Measurements from ENCODE around the gene CXCL10. TPM values are rescaled to one million over a fixed set of nuclear protein-coding genes. Genes with fewer than 3 reads are reported as not detected.

The CXCL10 gene
- total and polyA plus RNA-seq, 4 donors: 1.3 to 18.6 (median 2.8) TPM

Other genes with a start within 250 kb of the CXCL10 start
- not detected for gene PPEF2, start 121.0 kb downstream of the CXCL10 start, total RNA-seq
- gene PPEF2, start 121.0 kb downstream of the CXCL10 start, polyA plus RNA-seq: under 1 TPM in 1 of 2 donors, not detected in 1; 0.01 TPM
- gene NAAA, start 82.5 kb downstream of the CXCL10 start, total RNA-seq: 10 to 100 TPM; 15.9 to 43.6 TPM
- gene NAAA, start 82.5 kb downstream of the CXCL10 start, polyA plus RNA-seq: 10 to 100 TPM in 1 of 2 donors, 1 to 10 TPM in 1; 8.1 to 47.3 TPM
- 10 to 100 TPM; 30.2 to 31.5 TPM for gene SDAD1, start 32.6 kb downstream of the CXCL10 start, total RNA-seq
- 10 to 100 TPM; 11.5 to 19.6 TPM for gene SDAD1, start 32.6 kb downstream of the CXCL10 start, polyA plus RNA-seq
- 1 to 10 TPM; 1.4 to 1.7 TPM for gene CXCL9, start 16.0 kb downstream of the CXCL10 start, total RNA-seq
- 1 to 10 TPM in 1 of 2 donors, under 1 TPM in 1; 0.57 to 5.2 TPM for gene CXCL9, start 16.0 kb downstream of the CXCL10 start, polyA plus RNA-seq
- gene CXCL11, start 12.6 kb upstream of the CXCL10 start, total RNA-seq: under 1 TPM in 1 of 2 donors, not detected in 1; 0.58 TPM
- 1 to 10 TPM in 1 of 2 donors, under 1 TPM in 1; 0.10 to 1.6 TPM for gene CXCL11, start 12.6 kb upstream of the CXCL10 start, polyA plus RNA-seq
- under 1 TPM in 1 of 2 donors, not detected in 1; 0.71 TPM for gene ART3, start 51.2 kb upstream of the CXCL10 start, total RNA-seq
- under 1 TPM in 1 of 2 donors, not detected in 1; 0.13 TPM for gene ART3, start 51.2 kb upstream of the CXCL10 start, polyA plus RNA-seq
- gene NUP54, start 124.9 kb upstream of the CXCL10 start, total RNA-seq: 10 to 100 TPM; 26.5 to 57.6 TPM
- 10 to 100 TPM; 19.8 to 30.2 TPM for gene NUP54, start 124.9 kb upstream of the CXCL10 start, polyA plus RNA-seq
- 100 to 1,000 TPM; 195 to 360 TPM for gene SCARB2, start 190.3 kb upstream of the CXCL10 start, total RNA-seq
- 100 to 1,000 TPM; 104 to 105 TPM for gene SCARB2, start 190.3 kb upstream of the CXCL10 start, polyA plus RNA-seq
- 10 to 100 TPM in 1 of 2 donors, 1 to 10 TPM in 1; 6.3 to 10.7 TPM for gene FAM47E, start 228.2 kb upstream of the CXCL10 start, total RNA-seq
- gene FAM47E, start 228.2 kb upstream of the CXCL10 start, polyA plus RNA-seq: 1 to 10 TPM; 4.4 to 7.6 TPM

All from lung (tissue), 4 donors.